BE2C (cell line): Measurements from ENCODE around the gene TMEM140.

Experiments used
- DNase-seq: peaks from one replicate; pipeline ENCODE4 v3.0.0-alpha.2; 2020
- H3K27me3 ChIP-seq: fragments of 250-450 bp; sonication (Bioruptor Pico); 2 replicates; pipeline ENCODE4 v1.5.1; 2020; ENCODE audit warnings: mild to moderate bottlenecking
- H3K36me3 ChIP-seq: fragments of 250-450 bp; sonication (Bioruptor Pico); 2 replicates; pipeline ENCODE4 v1.5.1; 2020; ENCODE audit warnings: mild to moderate bottlenecking
- H3K4me1 ChIP-seq: fragments of 250-450 bp; sonication (Bioruptor Pico); 2 replicates; pipeline ENCODE4 v1.5.1; 2020
- H3K4me3 ChIP-seq: 2 replicates; pipeline ENCODE4 v1.5.1; 2011; ENCODE audit warnings: low read depth, low read length
- H3K9me3 ChIP-seq: fragments of 250-450 bp; sonication (Bioruptor Pico); 2 replicates; pipeline ENCODE4 v1.5.1; 2020
- CTCF ChIP-seq: IDR thresholded peaks from 2 replicates; pipeline ENCODE4 v1.5.1; 2012; ENCODE audit warnings: mild to moderate bottlenecking, low read depth, low read length

Gene TMEM140

GRCh38 chr7:135174941-135175340 is 27.1 kb downstream of the TMEM140 start:
- no peak for TF ChIP-seq CTCF

GRCh38 chr7:135175931-135176330 is 28.1 kb downstream of the TMEM140 start:
- no peaks in the 10 kb centered on the region for H3K27me3 ChIP-seq
- H3K9me3 ChIP-seq: peaks cover 2% of the 10 kb centered on the region; the same call in 1 of the 2 replicates
- no peaks in the 10 kb centered on the region for H3K36me3 ChIP-seq
- no peaks in the 10 kb centered on the region for H3K4me1 ChIP-seq
- no peak overlapping the region for H3K4me3 ChIP-seq
- no peak for TF ChIP-seq CTCF
- no peak for DNase-seq

More at GRCh38 chr7:135174941-135175340, 27.1 kb downstream of the TMEM140 start:
- no peak overlapping the region for H3K4me3 ChIP-seq
- no peaks in the 10 kb centered on the region for H3K9me3 ChIP-seq
- H3K4me1 ChIP-seq: no peaks in the 10 kb centered on the region
- H3K27me3 ChIP-seq: no peaks in the 10 kb centered on the region
- H3K36me3 ChIP-seq: no peaks in the 10 kb centered on the region
- no peak for DNase-seq

- no peak for TF ChIP-seq CTCF
- Histone ChIP-seq H3K4me1 (no peaks in the 10 kb centered on the region), H3K36me3 (no peaks in the 10 kb centered on the region), H3K9me3 (peaks cover 2% of the 10 kb centered on the region; the same call in 1 of the 2 replicates), H3K4me3 (no peak overlapping the region), H3K27me3 (no peaks in the 10 kb centered on the region)
- no peak for DNase-seq
Observed at GRCh38 chr7:135177028-135177696, 29.3 kb downstream of the TMEM140 start.

GRCh38 chr7:135178364-135178763 is 30.5 kb downstream of the TMEM140 start:
- H3K4me3 ChIP-seq: no peak overlapping the region
- H3K9me3 ChIP-seq: peaks cover 2% of the 10 kb centered on the region; the same call in 1 of the 2 replicates
- no peaks in the 10 kb centered on the region for H3K36me3 ChIP-seq
- no peaks in the 10 kb centered on the region for H3K4me1 ChIP-seq
- no peak for TF ChIP-seq CTCF
- DNase-seq: no peak
- H3K27me3 ChIP-seq: no peaks in the 10 kb centered on the region

- no peak for TF ChIP-seq CTCF
Observed at GRCh38 chr7:135179321-135179925, 31.6 kb downstream of the TMEM140 start.

GRCh38 chr7:135180122-135180521 is 32.2 kb downstream of the TMEM140 start:
- no peaks in the 10 kb centered on the region for H3K27me3 ChIP-seq
- H3K9me3 ChIP-seq: peaks cover 2% of the 10 kb centered on the region; the same call in 1 of the 2 replicates
- no peaks in the 10 kb centered on the region for H3K36me3 ChIP-seq
- DNase-seq: no peak
- no peak overlapping the region for H3K4me3 ChIP-seq
- no peak for TF ChIP-seq CTCF
- H3K4me1 ChIP-seq: no peaks in the 10 kb centered on the region

More at GRCh38 chr7:135179321-135179925, 31.6 kb downstream of the TMEM140 start:
- DNase-seq: no peak
- Histone ChIP-seq H3K4me1 (no peaks in the 10 kb centered on the region), H3K27me3 (no peaks in the 10 kb centered on the region), H3K36me3 (no peaks in the 10 kb centered on the region), H3K4me3 (no peak overlapping the region), H3K9me3 (peaks cover 2% of the 10 kb centered on the region; the same call in 1 of the 2 replicates)
